Rectal smooth muscle tissue (tissue), 1 donor: ENCODE data around the gene FCN3.
"Not testable (repeated sequence)": the region's sequence is repeated elsewhere in the genome, so short reads cannot be mapped to it uniquely, and the experiment has no call there.

ENCODE experiments used
- H3K27ac ChIP-seq: one replicate; pipeline ENCODE4 v1.7.0; 2013; ENCODE audit warnings: low read depth, low read length, inconsistent platforms
- H3K27me3 ChIP-seq: one replicate; pipeline ENCODE4 v1.7.0; 2013; ENCODE audit warnings: low read length; ENCODE audit not compliant: control insufficient read depth, insufficient read depth
- H3K36me3 ChIP-seq: one replicate; pipeline ENCODE4 v1.7.0; 2013; ENCODE audit warnings: low read length; ENCODE audit not compliant: control insufficient read depth, insufficient read depth
- H3K4me1 ChIP-seq: one replicate; pipeline ENCODE4 v1.7.0; 2013; ENCODE audit warnings: low read length; ENCODE audit not compliant: control insufficient read depth, insufficient read depth
- H3K4me3 ChIP-seq: one replicate; pipeline ENCODE4 v1.7.0; 2013; ENCODE audit warnings: low read length
- H3K9ac ChIP-seq: one replicate; pipeline ENCODE4 v1.7.0; 2013; ENCODE audit warnings: low read length

Gene FCN3

GRCh38 chr1:27406362-27406680, 31.7 kb upstream of the FCN3 start:
- Histone ChIP-seq H3K9ac (no peak overlapping the region), H3K36me3 (peaks cover 34% of the 10 kb centered on the region), H3K4me1 (peaks cover 27% of the 10 kb centered on the region), H3K4me3 (no peak overlapping the region), H3K27ac (no peak overlapping the region), H3K27me3 (no peaks in the 10 kb centered on the region)

GRCh38 chr1:27405598-27406361, 31.2 kb upstream of the FCN3 start:
- H3K4me1 ChIP-seq = peaks cover 27% of the 10 kb centered on the region
- not testable (repeated sequence) for H3K9ac ChIP-seq, H3K27me3 ChIP-seq, H3K4me3 ChIP-seq, H3K27ac ChIP-seq
- peaks cover 29% of the 10 kb centered on the region for H3K36me3 ChIP-seq

GRCh38 chr1:27405074-27405473, 30.4 kb upstream of the FCN3 start:
- Histone ChIP-seq H3K4me1 (peaks cover 27% of the 10 kb centered on the region), H3K36me3 (peaks cover 23% of the 10 kb centered on the region), H3K27ac (peak overlapping the region; percentile 45), H3K4me3 (no peak overlapping the region), H3K9ac (no peak overlapping the region), H3K27me3 (no peaks in the 10 kb centered on the region)

GRCh38 chr1:27403931-27404330, 29.3 kb upstream of the FCN3 start:
- no peak overlapping the region for H3K4me3 ChIP-seq
- no peak overlapping the region for H3K9ac ChIP-seq
- peaks cover 29% of the 10 kb centered on the region for H3K4me1 ChIP-seq
- no peaks in the 10 kb centered on the region for H3K27me3 ChIP-seq
- peaks cover 21% of the 10 kb centered on the region for H3K36me3 ChIP-seq
- H3K27ac ChIP-seq = peak overlapping the region; percentile 76

GRCh38 chr1:27403065-27403726, 28.6 kb upstream of the FCN3 start:
- Histone ChIP-seq H3K27me3 (no peaks in the 10 kb centered on the region), H3K4me3 (no peak overlapping the region), H3K4me1 (peaks cover 29% of the 10 kb centered on the region), H3K36me3 (peaks cover 14% of the 10 kb centered on the region), H3K27ac (peak overlapping the region; percentile 76), H3K9ac (no peak overlapping the region)

DNA sequence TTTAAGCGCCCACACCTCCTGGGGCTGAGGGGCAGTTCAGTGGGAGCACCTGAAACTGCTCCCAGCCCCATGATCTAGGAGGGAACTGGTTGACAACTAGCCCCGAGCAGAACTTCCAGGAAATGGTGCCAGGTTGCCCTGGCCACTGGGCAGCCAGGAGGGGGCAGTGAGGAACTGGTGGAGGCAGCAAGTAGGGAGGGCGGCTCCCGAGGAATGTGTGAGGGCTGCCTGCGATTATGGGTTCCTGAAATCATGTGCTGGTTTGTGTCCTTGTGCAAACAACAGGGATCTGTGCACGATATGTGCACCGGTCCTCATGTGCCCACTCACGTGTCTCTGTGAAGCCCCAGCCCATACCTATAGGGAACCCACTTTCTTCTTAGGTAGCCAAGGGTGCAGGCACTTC, 27.7 kb upstream of the FCN3 start:
- Histone ChIP-seq H3K27ac (peak overlapping the region; percentile 76), H3K36me3 (peaks cover 8% of the 10 kb centered on the region), H3K4me1 (peaks cover 29% of the 10 kb centered on the region), H3K9ac (no peak overlapping the region), H3K27me3 (no peaks in the 10 kb centered on the region), H3K4me3 (no peak overlapping the region)

GRCh38 chr1:27400963-27401341, 26.3 kb upstream of the FCN3 start:
- no peaks in the 10 kb centered on the region for H3K27me3 ChIP-seq
- no peak overlapping the region for H3K9ac ChIP-seq
- no peak overlapping the region for H3K27ac ChIP-seq
- H3K36me3 ChIP-seq = no peaks in the 10 kb centered on the region
- no peak overlapping the region for H3K4me3 ChIP-seq
- peaks cover 29% of the 10 kb centered on the region for H3K4me1 ChIP-seq

- Histone ChIP-seq H3K9ac (no peak overlapping the region), H3K27me3 (no peaks in the 10 kb centered on the region), H3K36me3 (no peaks in the 10 kb centered on the region), H3K27ac (no peak overlapping the region), H3K4me3 (no peak overlapping the region), H3K4me1 (peaks cover 29% of the 10 kb centered on the region)
These were observed 25.7 kb upstream of the FCN3 start for GRCh38 chr1:27400082-27400962.

DNA sequence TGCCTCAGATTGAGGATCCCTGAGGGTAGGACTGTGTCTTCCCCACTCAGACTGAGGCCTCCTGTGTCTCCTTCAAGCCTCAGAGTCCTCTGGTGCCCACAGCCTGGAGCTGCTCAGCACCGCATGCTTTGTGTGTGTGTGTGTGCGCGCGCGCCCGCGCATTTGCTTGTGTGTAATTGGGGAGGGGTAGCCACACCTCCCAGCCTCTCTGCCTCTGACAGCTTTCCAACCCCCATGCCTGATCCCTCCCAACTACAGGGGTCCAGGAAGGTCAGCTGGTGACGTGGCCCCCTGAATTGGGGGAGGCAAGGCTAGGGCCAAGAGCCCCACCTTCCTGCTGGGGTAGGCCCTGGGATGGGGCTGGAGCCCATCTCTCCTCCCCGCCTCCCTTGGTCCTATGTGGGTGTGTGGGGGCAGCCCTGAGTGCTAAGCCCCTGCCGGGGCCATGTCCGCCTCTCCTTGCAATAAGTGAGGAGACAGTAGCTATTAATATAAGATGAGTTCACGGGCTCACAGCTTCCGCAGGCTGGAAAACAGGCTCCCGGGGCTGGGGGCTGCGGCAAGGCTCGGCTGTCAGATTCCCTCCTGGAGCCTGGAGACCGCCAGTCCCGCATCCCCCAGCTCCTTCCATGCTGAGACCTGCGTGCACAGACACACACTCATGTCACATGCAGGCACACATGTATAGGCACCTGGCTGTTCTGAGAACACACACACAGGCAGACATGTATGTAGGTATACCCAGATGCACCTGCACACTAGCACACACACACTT, 24.8 kb upstream of the FCN3 start:
- H3K9ac ChIP-seq = no peak overlapping the region
- H3K4me3 ChIP-seq = no peak overlapping the region
- H3K4me1 ChIP-seq = peaks cover 22% of the 10 kb centered on the region
- no peak overlapping the region for H3K27ac ChIP-seq
- H3K36me3 ChIP-seq = no peaks in the 10 kb centered on the region
- H3K27me3 ChIP-seq = no peaks in the 10 kb centered on the region

- Histone ChIP-seq H3K9ac (no peak overlapping the region), H3K27me3 (no peaks in the 10 kb centered on the region), H3K4me3 (no peak overlapping the region), H3K36me3 (no peaks in the 10 kb centered on the region), H3K27ac (no peak overlapping the region), H3K4me1 (peaks cover 17% of the 10 kb centered on the region)
These were observed 24.0 kb upstream of the FCN3 start for GRCh38 chr1:27398405-27399149.

DNA sequence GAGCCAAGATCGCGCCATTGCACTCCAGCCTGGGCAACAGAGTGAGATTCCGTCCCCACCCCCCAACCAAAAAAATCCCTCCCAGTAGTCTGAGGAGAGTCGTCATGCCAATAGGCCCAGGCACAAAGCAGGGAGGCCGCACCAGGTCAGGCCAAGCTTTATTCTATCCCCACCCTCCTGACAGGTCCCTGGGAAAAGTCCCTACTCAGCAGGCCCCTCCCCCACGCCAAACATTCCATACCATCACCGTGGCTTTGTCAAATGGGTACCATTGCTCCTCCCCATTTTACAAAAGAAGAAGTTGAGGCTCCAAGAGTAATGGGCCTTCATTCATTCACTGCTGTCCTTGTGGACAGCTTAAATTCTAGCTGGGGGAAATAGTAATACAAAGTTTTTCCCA, 23.1 kb upstream of the FCN3 start:
- Histone ChIP-seq H3K4me3 (no peak overlapping the region), H3K9ac (no peak overlapping the region)

More for the DNA sequence above, 23.1 kb upstream of the FCN3 start:
- Histone ChIP-seq H3K27me3 (no peaks in the 10 kb centered on the region), H3K4me1 (peaks cover 9% of the 10 kb centered on the region), H3K27ac (no peak overlapping the region), H3K36me3 (no peaks in the 10 kb centered on the region)
